GM19328 (cell line): ENCODE results near the gene HGD.
"Not testable (repeated sequence)": the region's sequence is repeated elsewhere in the genome, so short reads cannot be mapped to it uniquely, and the experiment has no call there.

ENCODE experiments used
- ATAC-seq: cut with Tn5 transposase; IDR thresholded peaks from one replicate; pipeline ENCODE4 v1.9.1; 2021; ENCODE audit warnings: mild to moderate bottlenecking, moderate library complexity; ENCODE audit not compliant: unreplicated experiment

Gene HGD

GRCh38 chr3:120640231-120640630 lies 41.8 kb downstream of the HGD start:
- no peak for ATAC-seq

- not testable (repeated sequence) for ATAC-seq
Measured at GRCh38 chr3:120638820-120639219, 43.2 kb downstream of the HGD start.

- no peak for ATAC-seq
Measured at GRCh38 chr3:120637851-120638559, 44.0 kb downstream of the HGD start.

DNA sequence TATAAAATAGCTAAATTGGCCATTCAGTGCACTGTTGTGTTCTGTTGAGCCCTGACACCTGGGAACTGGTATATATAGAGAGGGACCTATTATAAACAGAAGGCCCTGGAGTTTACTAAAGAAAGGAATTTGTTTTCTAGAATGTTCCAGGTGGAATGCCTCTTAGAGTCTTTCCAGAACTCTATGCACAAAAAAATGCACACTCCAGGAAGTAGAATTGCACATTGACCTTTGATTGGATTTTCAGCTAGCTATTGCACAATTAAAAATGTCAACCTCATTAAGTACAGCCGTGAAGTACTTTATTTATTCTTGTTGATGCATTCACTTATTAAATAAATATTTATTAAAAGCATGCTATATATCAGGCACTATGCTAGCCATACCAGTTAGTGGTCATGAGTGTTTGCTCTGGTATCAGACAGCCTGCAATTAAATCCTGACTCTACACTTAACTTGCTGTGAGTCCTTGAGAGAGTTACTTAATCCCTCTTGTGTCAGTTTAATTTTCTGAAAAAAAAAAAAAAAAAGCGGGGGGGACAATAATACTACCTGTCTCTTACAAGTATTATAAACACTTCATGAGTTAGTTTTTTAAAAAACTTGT lies 45.1 kb downstream of the HGD start:
- ATAC-seq, result no peak

GRCh38 chr3:120634539-120634938 lies 47.5 kb downstream of the HGD start:
- ATAC-seq, result no peak

DNA sequence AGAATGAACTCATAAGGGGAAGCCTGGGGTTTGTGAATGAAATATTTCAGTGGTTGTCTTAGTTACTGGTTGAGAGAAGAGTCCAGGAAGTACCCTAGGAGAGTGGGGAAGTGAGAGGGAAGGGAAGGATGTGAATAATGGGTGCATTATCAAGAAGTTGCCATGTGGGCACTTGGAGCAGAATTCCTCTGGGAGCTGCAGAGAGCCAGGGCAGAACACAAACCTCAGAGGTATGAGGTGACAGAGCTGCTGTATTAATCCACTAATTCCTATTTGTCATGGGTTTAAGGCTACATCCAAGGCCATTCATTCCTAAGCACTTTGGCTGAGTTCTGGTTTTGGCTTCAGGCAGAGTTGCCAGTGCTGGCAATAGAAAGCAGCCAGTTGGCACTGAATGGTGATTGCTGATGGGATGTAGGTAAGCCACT lies 56.9 kb downstream of the HGD start:
- no peak for ATAC-seq

GRCh38 chr3:120623727-120624093 lies 58.3 kb downstream of the HGD start:
- no peak for ATAC-seq

DNA sequence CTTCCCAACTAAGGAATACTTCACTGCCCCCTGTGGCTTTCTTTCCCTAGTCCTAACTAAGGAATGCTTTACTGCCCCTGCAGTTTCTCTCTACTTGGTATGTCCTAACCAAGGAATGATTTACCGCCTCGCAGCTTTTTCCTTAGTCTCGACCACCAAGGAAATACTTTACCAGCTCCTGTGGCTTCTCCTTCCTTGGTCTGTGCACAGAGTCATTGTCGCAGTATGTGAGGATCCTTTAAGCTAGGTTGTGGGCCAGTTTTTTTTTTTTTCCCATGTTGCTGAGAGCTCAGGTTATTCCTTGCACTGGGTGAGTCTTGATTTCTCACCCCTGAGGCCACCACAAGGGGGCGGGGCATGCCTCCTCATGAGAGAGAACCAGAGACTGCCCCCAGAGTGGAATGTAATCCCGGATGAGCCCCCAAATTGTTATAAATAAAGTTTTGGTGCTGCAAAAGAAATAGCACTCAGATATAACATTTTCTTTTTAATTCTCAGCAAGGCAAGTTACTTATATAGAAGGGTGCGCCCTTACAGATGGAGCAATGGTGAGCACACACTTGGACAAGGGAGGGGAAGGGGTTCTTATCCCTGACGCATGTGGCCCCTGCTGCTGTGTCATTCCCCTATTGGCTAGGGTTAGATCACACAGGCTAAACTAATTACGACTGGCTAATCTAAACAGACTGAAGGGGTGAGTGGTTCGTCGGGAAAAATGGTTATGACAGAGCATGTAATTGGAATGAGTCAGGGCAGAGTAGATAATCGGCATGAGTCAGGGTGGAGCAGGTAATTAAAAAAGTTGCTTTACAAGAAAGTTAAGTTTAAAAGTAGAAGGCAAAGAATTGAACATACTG lies 58.9 kb downstream of the HGD start:
- no peak for ATAC-seq

GRCh38 chr3:120622457-120622856 lies 59.6 kb downstream of the HGD start:
- no peak for ATAC-seq

DNA sequence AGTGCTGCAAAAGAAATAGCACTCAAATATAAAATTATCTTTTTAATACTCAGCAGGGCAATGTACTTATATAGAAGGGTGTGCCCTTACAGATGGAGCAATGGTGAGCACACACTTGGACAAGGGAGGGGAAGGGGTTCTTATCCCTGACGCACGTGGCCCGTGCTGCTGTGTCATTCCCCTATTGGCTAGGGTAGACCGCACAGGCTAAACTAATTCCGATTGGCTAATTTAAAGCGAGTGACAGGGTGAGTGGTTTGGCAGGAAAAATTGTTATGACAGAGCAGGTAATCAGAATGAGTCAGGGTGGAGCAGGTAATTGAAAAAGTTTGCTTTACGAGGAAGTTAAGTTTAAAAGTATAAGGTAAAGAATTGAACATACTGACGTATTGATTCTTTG lies 65.3 kb downstream of the HGD start:
- ATAC-seq, result not testable (repeated sequence)

DNA sequence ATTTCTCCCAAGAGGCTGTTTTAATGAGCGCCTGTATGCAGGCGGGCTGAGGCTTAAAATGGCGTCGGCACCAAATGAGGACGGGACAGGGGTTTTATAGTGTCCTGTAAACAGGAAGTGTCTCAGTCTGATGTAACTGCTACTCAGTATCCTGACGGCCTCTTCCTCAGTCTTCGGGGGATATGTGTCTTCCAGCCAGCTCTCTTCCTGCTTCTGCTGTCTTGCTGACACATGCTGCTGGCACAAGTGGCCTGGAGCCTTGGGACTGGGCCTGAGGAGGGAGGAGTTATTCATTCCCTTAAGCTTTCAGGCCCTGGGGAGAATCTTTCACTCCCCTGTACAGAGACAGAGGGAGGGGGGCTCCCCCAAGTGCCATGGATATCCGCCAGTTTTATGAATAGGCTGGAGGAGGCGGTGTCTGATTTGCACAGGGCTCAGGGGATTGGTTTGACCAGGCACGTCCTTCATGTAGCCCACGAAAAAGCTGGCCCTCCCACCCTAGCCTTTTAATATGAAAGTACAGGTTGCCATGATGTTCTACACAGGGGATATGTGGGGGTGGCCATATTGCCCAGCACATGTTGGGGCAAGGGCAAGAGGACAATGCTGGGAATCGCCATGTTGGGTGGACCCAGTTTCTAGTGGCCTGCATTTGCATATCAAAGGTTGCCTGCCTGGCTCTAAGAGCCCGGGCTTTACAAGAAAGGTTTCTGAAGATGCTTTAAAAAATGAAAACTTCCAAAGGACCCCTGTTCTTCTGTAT lies 66.0 kb downstream of the HGD start:
- ATAC-seq, result no peak

DNA sequence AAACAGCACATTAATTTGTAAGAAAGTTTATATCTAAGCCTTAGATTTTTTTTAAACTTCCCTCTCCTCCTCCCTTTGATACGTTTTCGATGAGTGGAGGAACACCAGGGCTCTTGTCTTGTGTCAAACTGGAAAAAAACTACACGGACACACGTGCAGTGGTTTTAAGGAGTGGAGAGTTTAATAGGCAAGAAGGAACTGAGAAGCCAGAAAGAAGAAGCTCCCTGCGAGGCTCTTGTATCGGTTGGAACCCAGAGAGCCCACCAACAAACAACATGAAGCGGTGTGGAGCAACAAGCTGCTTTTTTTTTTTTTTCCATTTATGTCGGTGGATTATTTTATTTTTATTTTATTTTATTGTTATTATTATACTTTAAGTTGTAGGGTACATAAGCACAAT lies 67.3 kb downstream of the HGD start:
- no peak for ATAC-seq

DNA sequence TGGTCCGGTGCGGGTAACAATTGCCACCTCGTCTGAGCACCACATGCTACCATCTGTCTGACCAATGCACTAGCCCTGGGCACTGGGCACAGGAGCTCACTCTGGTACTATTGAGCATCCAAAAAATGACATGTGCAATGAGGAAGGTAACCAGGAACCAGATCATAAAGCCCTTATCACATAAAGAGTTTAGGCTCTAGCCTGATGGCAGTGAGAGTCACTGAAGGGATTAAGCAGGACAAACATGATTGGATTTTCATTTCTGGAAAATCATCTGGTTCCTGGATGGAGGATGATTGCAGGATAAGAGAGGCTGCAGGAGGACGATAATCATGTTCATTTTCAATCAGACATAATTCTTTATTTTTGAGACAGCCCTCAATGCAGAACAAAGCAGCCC lies 73.5 kb downstream of the HGD start:
- no peak for ATAC-seq

DNA sequence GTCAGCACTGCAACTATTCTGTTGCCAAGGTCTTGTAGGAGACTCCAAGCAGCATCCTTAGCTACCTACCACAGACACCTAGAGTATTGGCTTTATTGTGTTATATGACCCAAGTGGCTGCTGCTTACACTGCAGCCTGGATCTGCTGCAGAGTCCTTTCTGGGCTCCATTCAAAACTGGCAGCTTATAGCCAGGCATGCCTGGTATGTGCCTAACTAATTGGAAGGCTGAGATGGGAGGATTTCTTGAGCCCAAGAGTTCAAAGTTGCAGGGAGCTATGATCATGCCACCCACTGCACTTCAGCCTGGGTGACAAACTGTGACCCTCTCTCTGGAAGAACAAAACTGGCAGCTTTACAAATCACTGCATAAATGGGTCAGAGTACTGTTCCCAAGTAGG lies 77.3 kb downstream of the HGD start:
- no peak for ATAC-seq

DNA sequence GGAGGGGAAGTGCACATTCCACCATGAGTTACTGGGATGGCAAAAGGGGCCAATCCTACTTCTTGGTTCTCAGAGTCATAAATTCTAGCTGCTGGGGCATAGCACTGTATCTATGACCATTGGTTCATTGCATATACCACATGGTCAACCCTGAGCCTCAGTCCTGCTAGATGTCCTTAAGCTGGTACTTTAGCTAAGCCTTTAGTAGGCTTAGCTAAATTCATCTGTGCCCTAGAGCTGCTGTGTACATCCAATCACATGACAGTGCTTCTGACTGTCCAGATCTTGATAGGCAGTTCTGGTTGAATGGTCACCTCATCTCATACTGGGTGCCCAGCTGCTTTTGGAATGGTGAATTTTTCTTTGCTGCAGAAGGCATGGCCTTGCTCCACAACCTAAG lies 77.7 kb downstream of the HGD start:
- ATAC-seq, result no peak

DNA sequence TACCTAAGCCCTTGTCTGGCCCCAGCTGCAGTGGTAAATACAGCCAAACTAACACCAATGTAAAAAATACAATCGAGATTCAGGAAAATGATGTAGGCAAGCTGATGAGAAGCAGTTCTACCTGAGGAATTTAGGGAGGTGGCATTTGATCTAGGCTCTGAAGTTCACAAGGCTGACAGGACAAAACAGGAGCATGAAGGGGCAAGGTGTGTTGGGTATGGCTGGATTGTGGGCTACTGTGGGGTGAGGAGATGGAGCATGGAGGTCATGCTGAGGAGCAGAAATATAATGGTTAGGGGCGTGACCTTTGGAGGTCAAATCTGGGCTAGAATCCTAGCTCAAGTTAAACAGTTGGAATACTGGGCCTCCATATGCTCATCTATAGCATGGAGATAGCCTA lies 79.4 kb downstream of the HGD start:
- ATAC-seq, result no peak

GRCh38 chr3:120601554-120601953 lies 80.5 kb downstream of the HGD start:
- no peak for ATAC-seq

GRCh38 chr3:120599211-120599610 lies 82.8 kb downstream of the HGD start:
- no peak for ATAC-seq

GRCh38 chr3:120597445-120598049 lies 84.5 kb downstream of the HGD start:
- ATAC-seq, result no peak

DNA sequence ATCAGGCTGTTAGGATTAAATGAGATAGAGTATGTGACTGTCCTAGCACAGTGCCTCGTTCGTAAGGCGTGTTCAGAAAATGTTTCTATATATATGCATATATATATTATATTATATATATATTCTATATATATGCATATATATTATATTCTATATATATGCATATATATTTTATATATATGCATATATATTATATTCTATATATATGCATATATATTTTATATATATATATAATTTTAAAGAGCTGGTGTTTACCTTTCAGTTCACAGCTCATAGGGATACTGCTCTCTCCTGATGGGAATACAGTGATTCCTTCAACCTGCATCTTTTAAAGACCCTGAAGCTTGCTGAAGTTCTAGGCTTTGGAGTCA lies 85.2 kb downstream of the HGD start:
- ATAC-seq, result no peak
